K562 (cell line): ENCODE measurements around the gene ENTPD8. TPM values are rescaled to one million over a fixed set of nuclear protein-coding genes. Genes with fewer than 3 reads are reported as not detected.

Experiments
- DPF2 ChIP-seq: fragments of 450-650 bp; IDR thresholded peaks from 2 replicates; pipeline ENCODE4 v1.6.1; 2016
- EWSR1 ChIP-seq: fragments of 450-650 bp; IDR thresholded peaks from 2 replicates; pipeline ENCODE4 v1.6.1; 2018; ENCODE audit warnings: borderline replicate concordance, mild to moderate bottlenecking, low read depth, moderate library complexity; ENCODE audit not compliant: partially characterized antibody
- FOS ChIP-seq: IDR thresholded peaks from 3 replicates; pipeline ENCODE4 v1.6.1; 2011; ENCODE audit not compliant: insufficient read length; ENCODE audit errors: extremely low read depth
- GABPB1 ChIP-seq: sonication (generic); formaldehyde crosslinking; IDR thresholded peaks from 2 replicates; pipeline ENCODE4 v1.8.0; 2022; ENCODE audit warnings: mild to moderate bottlenecking, missing genetic modification reagents
- HDAC2 ChIP-seq: fragments of 450-650 bp; IDR thresholded peaks from 2 replicates; pipeline ENCODE4 v1.6.1; 2016; ENCODE audit warnings: mild to moderate bottlenecking
- HOXB6 ChIP-seq: fragments of 250-450 bp; sonication (Bioruptor Pico); IDR thresholded peaks from 2 replicates; pipeline ENCODE4 v1.5.1; 2022; ENCODE audit warnings: mild to moderate bottlenecking, borderline replicate concordance
- KDM4B ChIP-seq, 2 experiments: fragments of 450-650 bp in 1 of 2; sonication (generic) in 1 of 2; IDR thresholded peaks; 2 replicates each; pipeline ENCODE4 v1.6.1; 2016 to 2017; ENCODE audit warnings: borderline replicate concordance in 2 of 2, antibody characterized with exemption in 1 of 2, low read depth in 1 of 2, mild to moderate bottlenecking in 1 of 2
- MAZ ChIP-seq, 2 experiments: fragments of 450-650 bp in 1 of 2; sonication (generic) in 1 of 2; formaldehyde crosslinking; IDR thresholded peaks in 1 of 2; conservative IDR thresholded peaks in 1 of 2; 2 replicates each; pipeline versions ENCODE4 v1.4.0 to v1.5.0; 2020; ENCODE audit warnings: mild to moderate bottlenecking in 1 of 2, missing genetic modification reagents in 1 of 2
- MITF ChIP-seq: IDR thresholded peaks from 2 replicates; pipeline ENCODE4 v1.6.1; 2014; ENCODE audit warnings: antibody characterized with exemption
- NFYB ChIP-seq: IDR thresholded peaks from 2 replicates; pipeline ENCODE4 v1.6.1; 2011; ENCODE audit warnings: mild to moderate bottlenecking, moderate library complexity; ENCODE audit not compliant: insufficient read length; ENCODE audit errors: extremely low read depth
- PBX2 ChIP-seq, 2 experiments: IDR thresholded peaks in 1 of 2; conservative IDR thresholded peaks in 1 of 2; 2 replicates each; pipeline ENCODE4 v1.6.1; 2016; ENCODE audit warnings: low read depth in 2 of 2, mild to moderate bottlenecking in 1 of 2, missing compliant biosample characterization in 1 of 2, missing genetic modification characterization in 1 of 2, moderate library complexity in 1 of 2
- PHTF2 ChIP-seq: fragments of 250-450 bp; sonication (Bioruptor Pico); IDR thresholded peaks from 2 replicates; pipeline ENCODE4 v1.5.0; 2021; ENCODE audit warnings: mild to moderate bottlenecking
- SNRNP70 ChIP-seq: fragments of 200-400 bp; formaldehyde crosslinking; optimal IDR thresholded peaks from 2 replicates; pipeline ENCODE3; 2017; ENCODE audit warnings: low read depth, low read length
- TBL1XR1 ChIP-seq, 2 experiments: IDR thresholded peaks; 2 replicates each; pipeline ENCODE4 v1.6.1; 2012; ENCODE audit warnings: improper control_type of control experiment in 2 of 2, low read length in 2 of 2, mild to moderate bottlenecking in 1 of 2
- TEAD2 ChIP-seq: fragments of 450-650 bp; IDR thresholded peaks from 2 replicates; pipeline ENCODE4 v1.6.1; 2016; ENCODE audit warnings: missing genetic modification characterization, control low read depth, missing compliant biosample characterization
- ZNF146 ChIP-seq: IDR thresholded peaks from one replicate; pipeline ENCODE4 v1.6.1; 2018; ENCODE audit warnings: missing compliant biosample characterization; ENCODE audit not compliant: unreplicated experiment
- ZNF311 ChIP-seq: fragments of 250-450 bp; sonication (Bioruptor Pico); IDR thresholded peaks from 2 replicates; pipeline ENCODE4 v1.4.0; 2020; ENCODE audit warnings: mild to moderate bottlenecking, moderate library complexity
- ZNF436 ChIP-seq: fragments of 250-450, 450-650 bp; sonication (Bioruptor Pico); formaldehyde crosslinking; IDR thresholded peaks from 2 replicates; pipeline ENCODE4 v1.7.0; 2020; ENCODE audit warnings: mild to moderate bottlenecking
- ZNF830 ChIP-seq: fragments of 250-450 bp; sonication (Bioruptor Pico); IDR thresholded peaks from 2 replicates; pipeline ENCODE4 v1.5.0; 2021; ENCODE audit warnings: mild to moderate bottlenecking
- polyA plus RNA-seq, 8 experiments: library from polyadenylated mRNA; depleted of rRNA in 4 of 8; stranded (reverse) in 5 of 8; unstranded in 3 of 8; fragments of >200 nt; fragmentation: Nextera tagmentation in 2 of 8; fragmentation: Illumina TruSeq in 1 of 8; extraction: Ambion mirVana in 2 of 8; extraction: Trizol in 1 of 8; gene quantifications; 2 replicates each; pipeline versions ENCODE4 v1.2.1 to v1.2.3, GENCODE V29; 2011 to 2014; ENCODE audit warnings: inconsistent platforms in 1 of 8, missing spikeins in 1 of 8
- total RNA-seq, 7 experiments: library from RNA; depleted of rRNA in 6 of 7; stranded (reverse); fragments of >200 nt in 6 of 7; fragmentation: Illumina TruSeq in 2 of 7; extraction: Trizol in 2 of 7; gene quantifications; 2 replicates each; pipeline versions ENCODE4 v1.2.1 to v1.2.3, GENCODE V29; 2011 to 2021; ENCODE audit warnings: low replicate concordance in 1 of 7
- TF ChIP-seq, protein P1 (sequence below): sonication (generic); formaldehyde crosslinking; IDR thresholded peaks from 2 replicates; pipeline ENCODE4 v1.8.1; 2023; ENCODE audit warnings: mild to moderate bottlenecking, missing genetic modification reagents
- TF ChIP-seq, protein P2 (sequence below): sonication (generic); formaldehyde crosslinking; IDR thresholded peaks from 2 replicates; pipeline ENCODE4 v1.8.0; 2022; ENCODE audit warnings: missing genetic modification reagents, mild to moderate bottlenecking, borderline replicate concordance

The ENTPD8 gene
- total and polyA plus RNA-seq, 9 of the 15 experiments (the other 6 are each of a cell fraction or from before 2014, with no cell fraction given) = 0.06 to 0.27 (median 0.19) TPM; not detected in 5

GRCh38 chr9:137435980-137436760 is 5.0 kb downstream of the ENTPD8 start (continued):
- TF ChIP-seq ZNF830 (CRISPR knock-in tag) (no peak), MAZ (CRISPR knock-in tag; conservative IDR thresholded peaks at IDR 0.05 in 1 of 2, IDR thresholded peaks at IDR 0.05 in 1 of 2) (peak; percentile 20 to 31; a peak in 1 of 4 replicates), FOS (peak; percentile 52), TEAD2 (tag) (no peak), ZNF311 (CRISPR knock-in tag) (no peak), KDM4B (IDR thresholded peaks at IDR 0.05; ENCODE audit: borderline replicate concordance in 2 of 2, low read depth in 1 of 2) (no peak), DPF2 (peak; percentile 82), ZNF146 (CRISPR knock-in tag) (no peak), HDAC2 (no peak), GABPB1 (0 out of 2 replicates have a peak, but pooled peaks have one; percentile 33), NFYB (no peak), EWSR1 (no peak), MITF (no peak), TBL1XR1 (IDR thresholded peaks at IDR 0.05; ENCODE audit: low read length in 2 of 2) (no peak), SNRNP70 (no peak), PBX2 (CRISPR knock-in tag; IDR thresholded peaks at IDR 0.05; ENCODE audit: low read depth) (no peak), PBX2 (tag; conservative IDR thresholded peaks at IDR 0.05; ENCODE audit: low read depth) (no peak), HOXB6 (CRISPR knock-in tag) (no peak), PHTF2 (CRISPR knock-in tag) (no peak), ZNF436 (CRISPR knock-in tag) (no peak)
- TF ChIP-seq, protein P1, sequence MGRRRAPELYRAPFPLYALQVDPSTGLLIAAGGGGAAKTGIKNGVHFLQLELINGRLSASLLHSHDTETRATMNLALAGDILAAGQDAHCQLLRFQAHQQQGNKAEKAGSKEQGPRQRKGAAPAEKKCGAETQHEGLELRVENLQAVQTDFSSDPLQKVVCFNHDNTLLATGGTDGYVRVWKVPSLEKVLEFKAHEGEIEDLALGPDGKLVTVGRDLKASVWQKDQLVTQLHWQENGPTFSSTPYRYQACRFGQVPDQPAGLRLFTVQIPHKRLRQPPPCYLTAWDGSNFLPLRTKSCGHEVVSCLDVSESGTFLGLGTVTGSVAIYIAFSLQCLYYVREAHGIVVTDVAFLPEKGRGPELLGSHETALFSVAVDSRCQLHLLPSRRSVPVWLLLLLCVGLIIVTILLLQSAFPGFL = no peak
- TF ChIP-seq, protein P2, sequence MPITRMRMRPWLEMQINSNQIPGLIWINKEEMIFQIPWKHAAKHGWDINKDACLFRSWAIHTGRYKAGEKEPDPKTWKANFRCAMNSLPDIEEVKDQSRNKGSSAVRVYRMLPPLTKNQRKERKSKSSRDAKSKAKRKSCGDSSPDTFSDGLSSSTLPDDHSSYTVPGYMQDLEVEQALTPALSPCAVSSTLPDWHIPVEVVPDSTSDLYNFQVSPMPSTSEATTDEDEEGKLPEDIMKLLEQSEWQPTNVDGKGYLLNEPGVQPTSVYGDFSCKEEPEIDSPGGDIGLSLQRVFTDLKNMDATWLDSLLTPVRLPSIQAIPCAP (CRISPR knock-in tag) = no peak
